Midbrain (tissue), 1 donor: ENCODE results near the gene GJD3.

ENCODE experiments used
- DNase-seq: peaks from one replicate; lab custom pipeline; 2025; lab: John Stamatoyannopoulos, UW

The GJD3 gene

DNA sequence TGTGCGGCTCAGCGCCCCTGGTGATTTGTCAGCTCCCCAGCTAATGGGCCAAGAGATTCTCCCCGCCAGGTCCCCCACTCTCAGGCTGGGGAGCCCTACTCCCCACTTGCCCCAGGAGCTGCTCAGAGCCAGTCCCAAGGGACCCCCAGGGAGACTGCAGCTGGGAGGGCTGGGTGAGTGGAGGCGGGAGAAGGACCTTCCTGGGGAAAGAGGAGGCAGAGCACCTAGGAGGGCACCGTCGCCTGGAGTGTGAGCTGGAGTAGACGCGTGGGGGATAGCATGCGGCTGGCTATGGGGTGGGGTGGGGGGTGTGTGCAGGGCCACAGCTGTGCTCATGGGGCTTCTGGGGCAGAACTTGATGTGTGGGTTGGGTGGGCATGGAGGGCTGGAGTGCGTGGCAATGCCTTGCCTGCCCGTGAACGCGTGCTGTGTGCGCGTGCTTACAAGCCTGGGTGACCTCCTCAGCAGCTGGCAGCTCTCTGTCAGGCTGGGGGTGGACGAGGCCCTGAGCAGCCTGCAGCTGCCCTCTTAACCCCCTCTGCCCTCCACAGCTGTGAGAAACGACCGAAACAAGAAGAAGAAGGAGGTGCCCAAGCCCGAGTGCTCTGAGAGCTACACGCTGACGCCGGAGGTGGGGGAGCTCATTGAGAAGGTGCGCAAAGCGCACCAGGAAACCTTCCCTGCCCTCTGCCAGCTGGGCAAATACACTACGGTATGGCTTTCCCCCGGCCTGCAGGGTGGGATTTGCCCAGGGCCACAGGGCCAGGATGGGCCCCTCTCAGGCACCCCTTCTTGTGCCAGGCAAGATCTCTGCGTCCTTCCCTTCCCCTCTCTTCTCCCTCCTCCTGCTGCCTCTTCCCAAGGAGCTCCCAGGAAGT, 12.9 kb downstream of the GJD3 start:
- no peak for DNase-seq

DNA sequence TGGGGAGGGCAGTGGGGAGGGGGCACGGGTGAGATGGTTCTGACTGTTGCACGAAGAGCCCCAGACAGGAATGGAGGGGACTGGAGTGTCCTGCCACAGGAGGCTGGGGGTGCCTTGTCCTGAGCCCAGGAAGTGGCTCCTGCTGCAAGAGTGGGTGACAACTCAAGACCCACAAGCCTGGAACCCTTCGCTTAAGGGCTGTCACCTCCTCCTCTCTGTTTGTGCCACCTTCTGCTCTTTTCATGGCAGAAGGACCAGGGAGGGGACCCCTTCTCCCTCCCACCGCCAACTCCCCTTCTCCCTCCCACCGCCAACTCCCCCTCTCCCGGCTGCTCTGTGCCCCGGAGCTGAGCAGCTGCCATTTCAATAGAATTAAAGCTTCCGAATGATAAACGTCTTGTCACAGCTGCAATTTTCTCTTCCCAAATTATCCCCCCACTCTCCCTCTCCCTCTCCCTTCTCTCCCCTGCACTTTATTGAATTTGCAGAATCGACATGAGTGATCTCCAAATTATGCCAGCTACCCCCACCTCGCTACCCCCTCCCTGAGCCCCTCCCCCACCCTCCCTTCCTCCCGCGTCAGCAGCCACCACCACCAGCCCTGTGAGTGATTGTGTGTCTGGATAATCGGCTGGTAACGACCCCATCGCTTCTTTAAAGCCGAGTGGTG, 13.7 kb downstream of the GJD3 start:
- DNase-seq = no peak

DNA sequence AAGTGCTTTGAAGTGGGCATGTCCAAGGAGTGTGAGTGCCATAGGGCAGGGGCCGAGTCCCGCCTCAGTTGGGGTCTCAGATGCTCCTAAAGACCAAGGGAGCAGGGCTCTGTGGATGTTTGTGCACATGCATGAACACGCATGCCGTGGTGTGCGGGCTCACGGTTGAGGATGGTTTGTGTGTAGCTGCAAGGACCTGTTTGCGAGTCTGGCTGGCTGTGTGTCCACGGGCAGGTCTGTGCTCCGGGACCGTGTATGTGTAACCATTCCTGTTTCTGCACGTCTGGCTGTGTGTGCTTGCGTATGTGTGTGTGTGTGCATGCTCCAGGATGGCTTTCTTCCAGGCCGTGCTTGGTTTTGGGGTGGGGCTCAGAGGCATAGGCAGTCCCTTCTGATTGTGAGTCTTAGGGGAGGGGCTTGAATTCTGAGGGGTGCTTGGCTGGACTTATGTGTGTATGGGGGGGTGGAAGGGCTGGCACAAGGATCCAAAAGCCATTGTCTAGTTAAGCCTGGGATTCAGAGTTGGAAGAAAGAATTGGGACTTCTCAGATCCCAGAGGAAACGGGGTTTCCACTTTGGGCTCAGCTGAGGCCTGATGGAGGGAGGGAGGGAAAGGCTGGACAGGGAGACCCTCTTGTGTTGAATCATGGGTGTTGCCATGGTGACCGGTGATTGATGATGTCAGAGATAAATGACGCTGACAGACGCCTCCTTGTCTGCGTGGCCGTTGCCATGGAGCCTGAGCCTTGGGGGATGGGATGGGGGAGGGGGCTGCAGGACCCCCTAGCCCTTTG, 14.4 kb downstream of the GJD3 start:
- DNase-seq = no peak

DNA sequence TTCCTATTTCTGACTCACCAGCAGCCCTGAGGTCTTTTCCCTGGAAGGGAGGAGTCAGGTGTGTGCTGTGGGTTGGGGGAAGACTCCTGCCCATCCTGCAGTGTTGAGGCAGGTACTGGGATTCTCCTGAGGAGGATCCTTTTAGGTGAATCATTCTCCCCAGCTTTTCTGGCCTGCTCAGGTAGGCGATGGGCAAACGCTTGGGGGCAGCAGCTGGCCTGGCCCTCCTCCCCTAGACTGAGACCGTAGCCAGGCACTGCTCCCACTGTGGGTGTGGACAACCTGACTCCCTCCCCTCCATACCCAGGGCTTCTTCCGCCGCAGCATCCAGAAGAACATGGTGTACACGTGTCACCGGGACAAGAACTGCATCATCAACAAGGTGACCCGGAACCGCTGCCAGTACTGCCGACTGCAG, 15.1 kb downstream of the GJD3 start:
- no peak for DNase-seq

DNA sequence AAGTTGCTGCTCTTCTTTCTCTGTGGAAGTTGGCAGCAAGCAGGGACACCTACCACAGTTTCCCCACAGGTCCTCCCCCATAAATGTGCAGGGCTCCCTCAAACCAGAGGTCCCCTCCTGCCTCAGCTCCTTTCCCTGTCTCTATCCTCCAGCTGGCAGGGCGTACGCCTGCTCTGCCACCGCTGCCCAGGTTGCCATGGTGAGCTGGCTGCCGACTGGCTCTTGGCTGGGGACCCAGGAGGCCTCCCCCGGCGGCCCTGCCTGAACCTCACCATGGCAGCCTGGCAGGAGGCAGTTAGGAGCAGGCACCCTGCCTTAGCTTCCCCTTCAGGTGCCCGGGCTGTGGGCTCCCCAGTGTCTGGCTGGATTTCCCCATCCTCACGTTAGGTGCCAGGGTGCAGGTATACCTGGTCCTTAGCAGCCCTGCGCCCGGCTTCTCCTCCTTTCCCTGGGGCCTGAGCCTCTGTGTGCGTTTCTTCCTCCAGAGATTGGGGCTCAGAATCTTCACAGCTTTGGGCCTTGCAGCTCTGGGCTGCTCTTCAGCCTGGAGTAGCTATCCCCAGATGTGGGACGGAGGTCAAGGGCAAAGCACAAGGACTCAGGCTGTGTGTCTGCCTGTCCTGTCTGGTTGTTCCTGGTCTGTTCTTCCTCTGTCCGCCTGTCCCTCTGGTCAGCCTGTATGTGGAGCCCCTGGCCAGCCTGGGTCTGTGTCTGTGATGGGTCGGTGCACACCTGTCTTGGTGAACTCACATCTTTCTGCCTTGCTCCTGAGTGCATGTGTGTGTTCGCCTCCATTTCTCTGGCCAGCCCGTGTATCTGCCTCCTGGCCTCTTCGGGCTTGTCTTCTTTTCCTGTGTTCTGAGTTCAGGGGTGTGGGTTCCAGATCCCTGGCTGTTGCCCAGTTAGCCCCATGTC, 15.7 kb downstream of the GJD3 start:
- peak; percentile 70 for DNase-seq

DNA sequence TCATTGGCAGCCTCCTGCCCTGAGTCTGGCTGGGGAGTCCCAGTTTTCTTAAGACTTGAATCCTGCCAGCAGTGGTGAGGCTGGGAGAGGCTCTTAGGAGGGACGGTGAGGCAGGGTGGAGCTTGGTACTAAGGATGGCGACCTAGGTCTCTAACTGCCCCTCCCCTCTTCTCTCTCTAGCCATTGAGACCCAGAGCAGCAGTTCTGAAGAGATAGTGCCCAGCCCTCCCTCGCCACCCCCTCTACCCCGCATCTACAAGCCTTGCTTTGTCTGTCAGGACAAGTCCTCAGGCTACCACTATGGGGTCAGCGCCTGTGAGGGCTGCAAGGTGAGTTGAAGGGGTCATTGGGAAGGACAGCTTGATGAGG, 16.4 kb downstream of the GJD3 start:
- no peak for DNase-seq

DNA sequence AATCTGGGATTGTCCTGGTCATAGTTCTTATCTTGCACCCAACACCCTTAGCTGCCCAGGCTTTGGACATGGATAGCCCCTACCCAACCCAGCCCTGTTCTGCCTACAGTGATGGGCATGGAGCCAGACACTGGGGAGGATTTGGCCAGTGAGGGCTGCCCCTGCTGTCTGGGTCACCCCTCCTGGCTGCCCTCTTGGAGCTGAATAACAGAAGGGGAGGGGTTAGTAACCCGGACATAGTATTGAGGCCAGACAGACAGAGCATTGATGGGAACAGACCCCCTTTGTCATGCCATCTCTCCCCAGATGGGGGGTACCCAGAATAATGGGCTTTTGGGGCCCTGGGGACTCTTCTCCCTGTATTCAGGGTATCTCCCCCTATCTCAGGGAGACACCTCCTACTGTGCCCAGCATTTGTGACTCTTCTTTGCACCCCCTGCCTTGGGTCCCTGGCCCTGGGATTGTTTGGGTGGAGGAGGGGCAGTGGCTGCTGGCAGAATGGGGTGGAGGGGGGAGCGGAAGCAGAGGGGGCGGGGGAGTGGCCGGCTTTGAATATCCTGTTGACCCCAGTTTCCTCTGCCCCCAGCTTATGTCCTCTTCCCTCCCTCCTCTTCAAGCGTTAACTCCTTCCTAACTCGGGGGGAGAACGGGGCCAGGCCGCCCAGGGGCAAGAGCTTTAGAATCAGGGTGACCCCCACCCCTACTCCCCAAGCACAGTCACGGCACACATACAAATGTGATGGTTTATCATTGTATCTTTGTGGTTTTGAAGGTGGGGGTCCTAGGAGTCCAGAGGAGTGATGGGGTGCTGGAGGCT, 17.0 kb downstream of the GJD3 start:
- DNase-seq = peak; percentile 71

DNA sequence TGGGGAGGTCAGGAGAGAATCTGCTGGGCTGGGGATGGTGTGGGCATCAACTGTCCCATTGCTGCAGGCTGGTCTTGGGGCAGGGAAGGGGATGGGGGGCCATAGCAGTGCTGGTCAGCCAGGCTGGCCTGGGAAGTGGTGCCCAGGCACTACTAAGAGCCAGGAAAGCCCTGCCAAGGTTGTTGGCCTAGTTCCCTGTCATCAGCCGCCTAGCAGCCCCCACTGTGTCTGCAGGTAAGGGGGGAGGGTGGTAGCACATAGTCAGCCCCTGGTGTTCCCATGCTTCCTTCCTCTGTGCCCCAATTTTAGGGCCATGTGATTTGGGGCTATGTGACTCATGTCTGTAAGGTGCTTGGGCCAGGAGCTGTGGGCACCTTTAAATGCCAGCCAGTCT, 17.8 kb downstream of the GJD3 start:
- no peak for DNase-seq

DNA sequence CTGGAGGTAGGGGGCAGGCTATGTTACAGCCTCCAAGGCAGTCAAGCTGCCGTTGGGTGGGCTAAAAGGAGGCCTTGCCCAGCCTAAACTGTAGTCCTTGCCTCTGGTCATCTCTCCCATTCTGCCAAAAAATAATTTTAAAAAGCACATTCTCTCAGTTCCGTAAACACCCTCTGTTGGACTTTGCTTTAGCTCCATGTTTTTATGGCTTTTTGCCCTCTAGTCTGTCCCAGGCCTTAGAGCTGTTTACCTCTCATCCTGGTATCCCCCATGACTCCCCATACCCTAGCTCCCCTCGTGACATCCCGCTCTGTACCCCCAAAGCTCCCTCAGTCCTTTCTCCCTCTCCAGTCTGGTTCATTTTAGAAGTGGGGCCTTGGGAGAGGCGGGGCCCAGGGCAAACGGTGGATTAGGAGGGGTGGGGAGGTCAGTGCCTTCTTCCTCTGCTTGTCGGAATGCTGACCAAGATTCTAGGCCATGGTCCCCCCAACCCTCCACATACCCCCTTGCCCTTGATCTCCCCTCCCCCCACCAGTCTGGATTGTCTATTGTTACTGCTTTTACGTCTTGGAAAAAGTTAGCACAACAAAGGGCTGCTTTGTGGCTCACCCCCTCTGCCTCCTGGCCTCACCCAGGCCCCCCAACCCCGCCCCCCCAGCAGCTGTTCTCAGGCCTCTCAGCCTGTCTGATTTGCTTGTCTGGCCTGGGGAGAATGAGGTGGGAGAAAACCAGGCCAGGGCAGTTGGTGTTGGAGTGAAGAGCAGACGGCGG, 18.4 kb downstream of the GJD3 start:
- DNase-seq = no peak

DNA sequence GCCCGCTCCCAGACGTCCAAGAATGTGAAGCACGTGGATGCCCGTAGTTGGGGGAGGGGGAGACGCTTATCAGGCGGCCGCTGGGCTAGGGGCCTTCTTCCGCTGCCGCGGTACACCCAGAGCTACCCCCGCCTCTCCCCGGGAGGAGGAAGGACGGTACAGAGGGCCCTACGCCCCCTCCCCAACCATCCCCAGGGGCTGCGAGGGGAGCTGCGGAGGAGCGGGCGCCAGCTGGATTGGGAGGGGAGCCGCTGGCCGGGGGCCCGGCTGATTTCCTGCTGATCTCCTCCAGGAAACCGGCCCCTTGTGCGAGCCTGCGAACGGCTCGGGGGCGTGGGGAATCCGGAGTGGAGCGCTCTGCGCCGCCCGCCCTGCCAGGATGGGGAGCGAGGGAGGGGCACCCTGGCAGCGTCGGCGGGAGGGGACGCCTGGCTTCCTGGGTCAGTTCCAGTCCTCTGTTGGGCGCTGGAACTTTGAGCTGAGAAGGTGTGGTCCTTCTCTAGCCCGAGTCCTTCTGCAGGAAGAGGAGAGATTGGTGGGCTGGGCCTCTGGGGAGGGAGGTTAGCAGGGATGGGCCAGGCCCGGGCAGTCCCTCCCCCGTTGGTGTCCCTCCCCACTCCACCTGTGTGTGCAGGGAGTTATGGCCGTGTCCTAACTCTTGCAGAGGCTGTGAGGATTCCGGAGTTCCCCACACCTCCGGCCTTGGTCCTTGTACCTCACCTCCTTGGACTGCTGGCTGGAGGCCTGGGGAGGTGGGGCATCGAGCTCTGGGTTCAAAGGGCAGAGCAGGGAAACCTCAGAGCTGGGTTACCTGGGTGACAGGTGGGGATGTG, 19.2 kb downstream of the GJD3 start:
- DNase-seq = peak; percentile 26

DNA sequence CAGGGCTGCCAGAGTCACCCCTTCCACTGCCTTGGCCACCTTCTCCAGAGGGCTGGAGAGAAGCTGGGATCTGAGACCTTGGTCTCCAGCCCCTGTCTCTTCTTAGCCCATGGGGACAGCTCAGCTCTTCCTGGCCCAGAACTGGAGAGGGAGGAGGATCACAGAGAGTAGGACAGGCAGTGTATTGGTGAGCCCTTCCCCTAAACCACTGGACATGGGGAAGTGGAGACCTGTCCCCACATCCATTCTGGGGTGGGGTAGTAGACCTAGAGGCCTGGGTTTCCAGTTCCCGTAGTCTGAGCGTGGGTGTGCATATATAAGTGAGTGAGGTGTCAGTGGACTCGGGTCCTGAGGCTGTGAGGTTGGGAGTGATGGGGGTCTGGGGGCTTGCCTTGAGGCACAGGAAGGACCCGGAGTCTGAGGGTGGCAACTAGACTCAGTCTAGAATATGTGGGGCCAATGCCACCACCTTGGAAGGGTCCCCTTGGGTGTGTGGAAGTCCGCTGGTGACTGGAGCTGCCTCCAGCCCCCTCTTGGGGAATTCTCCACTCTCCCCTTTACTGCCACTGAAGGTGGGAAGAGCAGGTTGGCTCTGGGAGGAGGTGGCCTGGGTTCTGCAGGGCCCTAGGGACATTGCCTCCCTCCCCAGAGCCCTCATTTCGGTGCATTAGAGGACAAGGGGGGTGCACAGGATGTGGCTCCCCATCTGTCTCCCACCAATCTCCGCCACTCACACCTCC, 19.9 kb downstream of the GJD3 start:
- DNase-seq = no peak

DNA sequence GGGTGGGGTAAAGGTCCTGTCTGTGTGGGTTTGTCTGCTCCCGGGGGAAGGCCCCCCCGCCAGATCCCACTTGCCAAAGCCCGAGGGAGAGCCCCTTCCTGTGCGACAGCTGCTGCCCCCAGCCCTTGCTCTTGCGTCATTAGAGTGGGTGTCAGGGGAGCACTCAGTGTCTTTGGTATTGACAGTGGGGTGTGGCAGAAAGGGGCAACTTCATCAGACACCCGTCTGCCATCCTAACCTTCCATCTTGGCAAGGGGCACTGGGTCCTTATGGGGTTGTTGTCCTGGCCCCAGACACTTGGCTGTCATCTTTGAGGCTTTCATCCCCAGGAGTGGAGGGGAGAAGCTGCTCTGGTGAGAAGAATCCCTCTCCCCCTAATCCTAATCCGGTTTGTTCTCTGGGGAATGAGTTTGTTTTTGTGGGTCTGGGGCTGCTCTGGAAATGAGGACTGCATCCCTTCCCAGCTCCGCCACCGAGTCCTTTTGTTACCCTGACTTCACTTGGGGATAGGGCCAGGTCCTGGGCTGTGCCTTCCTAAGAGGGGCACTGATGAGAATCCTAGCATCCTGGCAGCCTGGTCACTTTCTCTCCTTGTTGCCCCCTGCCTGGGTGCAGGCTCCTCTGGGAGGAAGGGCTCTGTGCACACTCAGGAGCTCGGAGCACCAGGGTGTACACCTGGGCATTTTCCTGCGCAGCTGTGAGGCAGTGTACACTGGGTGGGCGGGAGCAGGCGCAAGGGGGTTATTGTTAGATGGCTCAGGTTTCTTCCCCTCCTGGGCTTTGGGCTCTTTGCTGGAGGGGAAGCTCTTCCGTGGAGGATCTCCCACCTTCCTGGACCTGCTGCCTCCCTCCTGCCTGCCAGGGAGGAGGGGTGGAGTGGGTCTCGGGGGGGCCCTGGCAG, 21.1 kb downstream of the GJD3 start:
- no peak for DNase-seq

DNA sequence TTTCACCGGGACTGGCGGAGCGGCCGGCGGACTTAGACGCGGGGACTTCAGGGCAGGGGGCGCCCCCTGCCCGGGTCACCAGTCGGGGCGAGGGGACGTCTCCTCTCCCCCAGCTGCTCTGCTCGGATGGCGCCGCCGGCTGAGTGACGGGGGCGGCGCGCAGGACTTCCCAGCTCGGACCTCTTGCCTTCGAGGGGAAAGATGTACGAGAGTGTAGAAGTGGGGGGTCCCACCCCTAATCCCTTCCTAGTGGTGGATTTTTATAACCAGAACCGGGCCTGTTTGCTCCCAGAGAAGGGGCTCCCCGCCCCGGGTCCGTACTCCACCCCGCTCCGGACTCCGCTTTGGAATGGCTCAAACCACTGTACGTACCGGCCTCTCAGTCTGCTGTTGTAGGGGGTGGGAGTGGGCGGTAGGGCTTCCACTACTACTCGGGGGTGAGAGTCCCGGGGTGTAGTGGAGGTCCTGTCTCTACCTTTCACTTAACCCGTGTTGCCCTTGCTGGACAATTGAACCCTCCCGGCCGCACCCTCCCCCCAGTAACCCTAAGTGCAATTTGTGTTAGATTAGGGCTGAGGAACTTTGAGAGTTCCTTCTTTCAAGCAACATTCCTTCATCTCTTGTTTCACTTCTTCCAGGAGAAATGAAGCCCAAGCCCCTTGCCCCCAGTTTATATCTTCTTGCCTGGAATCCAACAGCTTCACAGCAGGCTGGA, 21.9 kb downstream of the GJD3 start:
- DNase-seq = no peak

DNA sequence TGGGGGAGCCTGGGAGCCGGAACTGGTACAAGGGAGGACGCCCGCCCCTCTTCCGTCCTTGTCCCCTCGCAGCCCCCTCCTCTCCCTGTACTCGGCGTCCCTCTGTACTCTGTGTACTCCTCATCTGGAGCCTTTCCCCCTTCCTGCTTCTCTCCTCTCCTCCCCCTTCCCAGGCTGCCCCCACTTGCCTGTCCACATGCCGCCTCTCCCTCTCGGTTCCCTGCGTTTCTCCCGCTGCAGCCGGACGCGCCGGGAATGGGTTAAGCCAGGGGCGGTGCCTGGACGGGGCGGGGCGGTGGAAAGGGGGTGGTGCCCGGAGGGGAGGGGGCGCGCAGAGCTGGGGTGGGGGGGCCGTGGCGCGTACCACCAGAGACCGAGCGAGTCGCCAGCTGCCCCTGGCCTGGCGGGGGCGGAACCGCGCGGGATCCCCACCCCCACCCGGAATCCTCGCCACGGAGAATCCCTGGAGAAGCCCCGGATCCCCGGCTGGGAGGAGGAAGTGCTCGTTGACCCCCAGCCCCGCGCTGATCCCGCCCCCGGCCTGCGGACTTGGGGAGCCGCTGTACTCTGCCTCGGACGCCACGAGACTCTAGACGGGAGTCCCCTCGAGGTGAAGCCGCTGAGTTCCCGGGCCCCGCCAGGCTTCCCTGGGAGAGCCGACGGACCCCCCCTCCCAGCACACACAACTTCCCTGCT, 22.6 kb downstream of the GJD3 start:
- peak; percentile 44 for DNase-seq

DNA sequence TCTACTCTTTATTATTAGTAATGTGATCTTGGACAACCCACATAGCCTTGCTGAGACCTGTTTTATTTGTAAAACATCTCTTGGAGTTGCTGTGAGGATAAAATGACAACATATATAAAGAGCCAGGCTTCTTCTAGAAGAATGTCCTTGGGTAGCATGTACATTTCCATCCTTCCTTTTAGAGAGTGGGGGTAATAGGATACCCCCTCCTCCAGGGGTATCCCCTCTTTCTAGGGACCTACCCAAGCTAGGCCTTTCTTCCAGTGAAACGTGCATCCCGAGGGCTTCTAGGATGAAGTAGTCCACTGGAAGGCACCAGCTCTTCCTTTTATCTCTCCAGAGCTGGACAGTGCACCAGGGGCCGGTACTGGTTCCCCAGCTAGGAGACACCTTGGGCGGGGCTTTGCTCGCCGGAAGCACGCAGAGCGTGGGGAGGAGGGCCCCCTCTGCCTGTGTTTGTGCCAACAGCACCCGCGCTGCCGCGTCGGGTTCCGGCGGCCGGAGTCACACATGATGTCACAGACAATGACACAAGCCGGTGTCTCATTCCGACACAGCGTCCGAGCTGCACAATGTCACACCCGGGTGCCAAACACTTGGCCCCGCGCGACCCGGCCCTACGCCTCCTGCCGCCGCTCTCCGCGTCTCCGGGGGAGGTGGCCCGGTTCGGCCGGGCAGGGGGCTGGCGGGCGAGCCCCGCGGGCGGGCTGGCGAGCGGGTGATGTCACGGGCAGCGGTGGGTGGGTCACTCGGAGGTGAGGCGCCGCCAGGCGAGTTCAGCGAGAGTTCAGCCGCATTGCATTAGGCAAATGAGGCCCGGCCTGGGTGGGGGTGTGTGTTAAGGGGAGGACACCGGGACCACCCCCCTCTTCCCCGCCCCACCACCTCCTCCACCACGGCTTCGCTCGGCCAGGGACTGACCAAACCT, 23.4 kb downstream of the GJD3 start:
- DNase-seq = peak; percentile 56
